Cardiac fibroblast (primary cell): ENCODE data around the gene SLMAP.

Experiments used
- DNase-seq, 2 donors: peaks; one replicate each; pipeline versions ENCODE4 v3.0.0 to v3.0.0-alpha.2; 2010; ENCODE audit warnings: low read depth in 2 of 2
- H3K4me3 ChIP-seq, 2 donors: replicated peaks in 1 of 2; 1 replicate in 1 of 2; 2 replicates in 1 of 2; pipeline ENCODE4 v1.5.1; 2011; ENCODE audit warnings: low read depth in 2 of 2, low read length in 2 of 2, mild to moderate bottlenecking in 2 of 2, moderate library complexity in 1 of 2
- TF ChIP-seq, protein P1 (sequence below): IDR thresholded peaks from one replicate; pipeline ENCODE4 v1.5.1; 2011; ENCODE audit warnings: low read depth, mild to moderate bottlenecking, low read length, inconsistent platforms

SLMAP gene, protein sequence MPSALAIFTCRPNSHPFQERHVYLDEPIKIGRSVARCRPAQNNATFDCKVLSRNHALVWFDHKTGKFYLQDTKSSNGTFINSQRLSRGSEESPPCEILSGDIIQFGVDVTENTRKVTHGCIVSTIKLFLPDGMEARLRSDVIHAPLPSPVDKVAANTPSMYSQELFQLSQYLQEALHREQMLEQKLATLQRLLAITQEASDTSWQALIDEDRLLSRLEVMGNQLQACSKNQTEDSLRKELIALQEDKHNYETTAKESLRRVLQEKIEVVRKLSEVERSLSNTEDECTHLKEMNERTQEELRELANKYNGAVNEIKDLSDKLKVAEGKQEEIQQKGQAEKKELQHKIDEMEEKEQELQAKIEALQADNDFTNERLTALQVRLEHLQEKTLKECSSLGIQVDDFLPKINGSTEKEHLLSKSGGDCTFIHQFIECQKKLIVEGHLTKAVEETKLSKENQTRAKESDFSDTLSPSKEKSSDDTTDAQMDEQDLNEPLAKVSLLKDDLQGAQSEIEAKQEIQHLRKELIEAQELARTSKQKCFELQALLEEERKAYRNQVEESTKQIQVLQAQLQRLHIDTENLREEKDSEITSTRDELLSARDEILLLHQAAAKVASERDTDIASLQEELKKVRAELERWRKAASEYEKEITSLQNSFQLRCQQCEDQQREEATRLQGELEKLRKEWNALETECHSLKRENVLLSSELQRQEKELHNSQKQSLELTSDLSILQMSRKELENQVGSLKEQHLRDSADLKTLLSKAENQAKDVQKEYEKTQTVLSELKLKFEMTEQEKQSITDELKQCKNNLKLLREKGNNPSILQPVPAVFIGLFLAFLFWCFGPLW

DNA sequence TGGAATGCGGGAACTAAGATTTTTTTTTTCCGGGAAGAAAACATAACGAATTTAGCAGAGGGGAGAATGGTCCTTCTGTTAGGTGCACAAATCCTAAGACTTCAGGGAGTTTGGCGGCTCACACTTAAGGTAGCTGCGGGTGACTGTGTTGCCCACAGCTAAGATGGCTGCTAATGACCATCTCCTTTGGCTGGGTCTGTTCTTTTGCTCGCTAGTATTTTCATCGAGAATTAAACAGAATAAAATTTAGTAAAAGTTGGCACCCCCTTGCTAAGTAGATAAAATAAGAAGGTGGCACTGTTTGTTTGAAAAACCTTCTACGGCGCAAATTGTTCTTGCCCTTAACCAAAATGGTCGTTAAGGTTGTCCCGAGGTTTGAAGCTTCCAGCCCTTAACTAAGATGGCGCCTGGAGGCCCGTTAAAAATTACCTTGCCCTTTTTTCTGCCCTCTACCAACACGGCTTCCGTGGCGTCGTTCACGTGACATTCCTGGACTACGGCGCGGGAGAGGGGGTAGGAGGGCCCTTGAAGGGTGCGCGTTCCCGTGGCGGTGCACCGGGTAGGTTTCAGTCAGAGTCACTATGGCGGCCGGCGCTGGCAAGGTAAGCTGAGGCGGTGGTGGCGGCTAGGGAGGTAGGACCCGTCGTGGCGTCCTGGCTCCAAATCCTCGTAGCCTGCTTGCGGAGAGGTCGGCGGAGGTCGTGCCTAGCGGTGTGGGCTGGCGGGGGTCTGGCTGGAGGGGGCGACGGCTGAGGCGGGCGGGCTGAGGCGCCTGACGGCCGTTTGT lies at the start of gene SLMAP:
Gene SLMAP, plus strand, starts transcription at position 569 of the 787 bp plus-strand sequence. CDS start 1,343 bp downstream, outside the sequence.
- DNase-seq, result peak; percentile 97 to 98
- peak within 1 kb of the TSS; percentile 80 to 84 for H3K4me3 ChIP-seq

DNA sequence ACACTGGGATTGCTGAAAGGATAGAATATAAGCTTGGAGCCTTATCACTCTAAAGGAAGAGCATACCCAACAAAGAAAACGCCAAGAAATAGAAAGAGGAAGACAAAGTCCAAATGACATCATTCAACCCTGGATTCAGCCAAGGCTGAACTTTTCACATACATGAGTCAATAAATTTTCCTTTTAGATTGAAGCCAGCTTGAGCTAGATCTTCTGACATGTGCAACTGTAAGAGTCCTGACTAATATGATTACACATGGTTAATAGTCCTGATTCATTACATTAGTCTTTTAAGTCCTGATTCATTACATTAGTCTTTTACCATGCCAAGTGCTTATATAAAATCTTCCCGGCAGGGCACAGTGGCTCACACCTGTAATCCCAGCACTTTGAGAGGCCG lies 49.6 kb upstream of the SLMAP start:
- peak; percentile 51 to 91 for DNase-seq
- TF ChIP-seq, protein P1, sequence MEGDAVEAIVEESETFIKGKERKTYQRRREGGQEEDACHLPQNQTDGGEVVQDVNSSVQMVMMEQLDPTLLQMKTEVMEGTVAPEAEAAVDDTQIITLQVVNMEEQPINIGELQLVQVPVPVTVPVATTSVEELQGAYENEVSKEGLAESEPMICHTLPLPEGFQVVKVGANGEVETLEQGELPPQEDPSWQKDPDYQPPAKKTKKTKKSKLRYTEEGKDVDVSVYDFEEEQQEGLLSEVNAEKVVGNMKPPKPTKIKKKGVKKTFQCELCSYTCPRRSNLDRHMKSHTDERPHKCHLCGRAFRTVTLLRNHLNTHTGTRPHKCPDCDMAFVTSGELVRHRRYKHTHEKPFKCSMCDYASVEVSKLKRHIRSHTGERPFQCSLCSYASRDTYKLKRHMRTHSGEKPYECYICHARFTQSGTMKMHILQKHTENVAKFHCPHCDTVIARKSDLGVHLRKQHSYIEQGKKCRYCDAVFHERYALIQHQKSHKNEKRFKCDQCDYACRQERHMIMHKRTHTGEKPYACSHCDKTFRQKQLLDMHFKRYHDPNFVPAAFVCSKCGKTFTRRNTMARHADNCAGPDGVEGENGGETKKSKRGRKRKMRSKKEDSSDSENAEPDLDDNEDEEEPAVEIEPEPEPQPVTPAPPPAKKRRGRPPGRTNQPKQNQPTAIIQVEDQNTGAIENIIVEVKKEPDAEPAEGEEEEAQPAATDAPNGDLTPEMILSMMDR, result no peak
- no peak overlapping the region for H3K4me3 ChIP-seq

More for the DNA sequence above, at the start of gene SLMAP:
- TF ChIP-seq, protein P1, result no peak

DNA sequence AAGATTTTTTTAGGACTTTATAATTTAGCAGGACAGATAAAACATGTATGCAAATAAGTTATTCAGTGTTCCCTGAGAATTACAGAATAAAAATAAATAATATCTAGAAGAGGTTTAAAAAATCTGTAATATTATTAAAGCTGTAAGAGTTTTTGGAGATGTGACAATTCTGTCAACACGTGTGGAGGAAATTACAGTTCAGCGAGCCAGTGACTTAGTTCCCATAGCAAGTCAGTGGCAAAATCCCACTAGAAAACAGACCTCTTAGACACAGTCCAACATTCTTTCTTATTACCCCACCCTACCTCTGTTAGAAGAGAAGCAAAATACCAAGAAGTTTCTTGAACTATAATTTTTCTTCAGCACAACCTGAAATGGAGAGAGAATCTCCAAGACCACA lies 47.1 kb upstream of the SLMAP start:
- peak in 1 of 2 donors; percentile 27 for DNase-seq
- H3K4me3 ChIP-seq, result no peak overlapping the region
- TF ChIP-seq, protein P1, result no peak

DNA sequence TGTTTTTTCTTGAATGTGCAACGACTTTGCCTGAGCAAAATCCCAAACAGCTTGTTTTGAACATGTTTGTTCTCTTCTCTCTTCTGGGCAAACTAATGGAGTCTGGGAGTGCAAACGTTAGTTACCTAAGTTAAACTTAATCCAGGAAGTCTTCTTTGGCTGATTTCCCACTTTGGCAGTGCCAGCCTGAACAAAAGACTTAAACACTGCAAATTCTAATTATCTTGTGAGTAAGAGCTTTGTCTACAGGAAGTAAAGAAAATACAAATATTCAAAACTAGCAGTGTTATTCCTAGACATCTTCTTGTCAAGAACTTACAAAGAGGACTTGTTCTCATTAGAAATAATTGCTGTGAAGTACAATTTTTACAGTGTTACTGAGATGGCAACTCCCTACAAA lies 46.5 kb upstream of the SLMAP start:
- no peak for DNase-seq
- TF ChIP-seq, protein P1, result no peak
- H3K4me3 ChIP-seq, result no peak overlapping the region

DNA sequence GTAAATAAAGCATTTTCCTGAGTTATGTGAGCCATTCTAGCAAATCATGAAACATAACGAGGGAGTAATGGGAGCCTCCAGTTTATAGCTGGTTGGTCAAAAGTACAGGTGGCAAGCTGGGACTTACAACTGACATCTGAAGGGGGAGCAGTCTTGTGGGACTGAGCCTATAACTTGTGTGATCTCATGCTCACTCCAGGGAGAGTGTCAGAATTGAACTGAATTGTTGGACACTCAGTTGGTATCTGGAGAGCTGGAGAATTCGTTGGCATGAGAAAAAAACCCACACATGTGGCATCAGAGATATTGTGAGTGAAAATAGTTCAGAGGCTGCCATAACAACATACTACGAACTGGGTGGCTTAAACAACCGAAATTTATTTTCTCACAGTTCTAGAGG lies 40.4 kb upstream of the SLMAP start:
- DNase-seq, result no peak
- TF ChIP-seq, protein P1, result no peak

DNA sequence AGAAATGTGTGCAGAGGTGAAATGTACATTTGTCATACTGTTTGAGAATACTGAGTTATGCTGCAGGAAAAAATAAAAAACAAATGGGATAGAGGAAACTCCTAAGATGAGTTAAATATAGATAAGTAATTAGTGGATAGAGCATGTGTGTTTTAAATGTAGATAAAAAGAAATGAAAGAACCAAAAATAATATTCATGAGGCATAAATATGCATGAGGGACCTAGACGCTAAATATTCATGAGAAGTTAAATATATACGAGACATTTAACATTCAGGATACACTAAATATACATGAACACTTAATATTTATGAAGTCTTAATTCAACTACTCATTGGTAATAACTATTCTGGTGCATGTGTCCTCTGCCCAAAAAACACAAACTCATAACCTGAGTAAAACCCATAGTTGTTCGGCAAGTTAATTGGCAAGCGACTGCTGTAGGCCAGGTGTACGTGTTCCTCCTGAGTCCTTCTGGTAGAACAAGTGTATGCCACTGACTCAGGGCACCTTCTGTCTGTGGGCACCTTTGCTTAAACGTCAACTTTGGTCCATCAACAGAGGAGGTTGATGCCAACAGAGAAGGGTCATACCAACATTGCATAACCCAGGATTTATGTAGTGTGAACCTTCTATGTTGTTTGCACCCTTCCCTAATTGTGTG lies 38.8 kb upstream of the SLMAP start:
- TF ChIP-seq, protein P1, result no peak
- DNase-seq, result no peak
- no peak overlapping the region for H3K4me3 ChIP-seq

More for the DNA sequence above, 40.4 kb upstream of the SLMAP start:
- no peak overlapping the region for H3K4me3 ChIP-seq
